ENCODE measurements around the gene OR2T10.

The OR2T10 gene

DNA sequence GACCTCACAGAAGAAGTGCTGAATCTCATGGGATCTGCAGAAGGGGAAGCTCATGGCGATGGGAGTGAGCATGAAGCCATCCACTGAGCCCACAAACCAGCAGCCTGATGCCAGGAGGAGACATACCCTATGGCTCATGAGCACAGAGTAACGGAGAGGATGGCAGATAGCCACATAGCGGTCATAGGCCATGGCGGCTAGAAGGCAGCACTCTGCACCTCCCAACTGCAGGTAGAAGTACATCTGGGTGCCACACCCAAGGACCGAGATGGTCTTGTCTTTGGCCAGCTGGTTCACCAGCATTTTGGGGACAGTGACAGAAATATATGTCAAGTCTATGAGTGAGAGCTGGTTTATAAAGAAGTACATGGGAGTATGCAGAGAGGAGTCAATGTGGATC is 4.3 kb downstream of the OR2T10 start:
- no peak overlapping the region for H2AFZ ChIP-seq
- no peak overlapping the region for H3K9ac ChIP-seq
- H3K4me2 ChIP-seq (ENCODE audit: low read length) = no peak overlapping the region
- no peak overlapping the region for H3K4me3 ChIP-seq (ENCODE audit: low read depth, low read length)
- H3K27me3 ChIP-seq (ENCODE audit: control insufficient read depth, insufficient read depth, low read length) = no peaks in the 10 kb centered on the region
- H3K36me3 ChIP-seq (ENCODE audit: control insufficient read depth, insufficient read depth, low read length) = no peaks in the 10 kb centered on the region
- no peaks in the 10 kb centered on the region for H3K9me3 ChIP-seq (ENCODE audit: control insufficient read depth, low read length)
- no peaks in the 10 kb centered on the region for H3K79me2 ChIP-seq
- TF ChIP-seq, protein P1, sequence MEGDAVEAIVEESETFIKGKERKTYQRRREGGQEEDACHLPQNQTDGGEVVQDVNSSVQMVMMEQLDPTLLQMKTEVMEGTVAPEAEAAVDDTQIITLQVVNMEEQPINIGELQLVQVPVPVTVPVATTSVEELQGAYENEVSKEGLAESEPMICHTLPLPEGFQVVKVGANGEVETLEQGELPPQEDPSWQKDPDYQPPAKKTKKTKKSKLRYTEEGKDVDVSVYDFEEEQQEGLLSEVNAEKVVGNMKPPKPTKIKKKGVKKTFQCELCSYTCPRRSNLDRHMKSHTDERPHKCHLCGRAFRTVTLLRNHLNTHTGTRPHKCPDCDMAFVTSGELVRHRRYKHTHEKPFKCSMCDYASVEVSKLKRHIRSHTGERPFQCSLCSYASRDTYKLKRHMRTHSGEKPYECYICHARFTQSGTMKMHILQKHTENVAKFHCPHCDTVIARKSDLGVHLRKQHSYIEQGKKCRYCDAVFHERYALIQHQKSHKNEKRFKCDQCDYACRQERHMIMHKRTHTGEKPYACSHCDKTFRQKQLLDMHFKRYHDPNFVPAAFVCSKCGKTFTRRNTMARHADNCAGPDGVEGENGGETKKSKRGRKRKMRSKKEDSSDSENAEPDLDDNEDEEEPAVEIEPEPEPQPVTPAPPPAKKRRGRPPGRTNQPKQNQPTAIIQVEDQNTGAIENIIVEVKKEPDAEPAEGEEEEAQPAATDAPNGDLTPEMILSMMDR (IDR thresholded peaks at IDR 0.05) = no peak
- no peaks in the 10 kb centered on the region for H3K4me1 ChIP-seq
- H3K27ac ChIP-seq = no peak overlapping the region

DNA sequence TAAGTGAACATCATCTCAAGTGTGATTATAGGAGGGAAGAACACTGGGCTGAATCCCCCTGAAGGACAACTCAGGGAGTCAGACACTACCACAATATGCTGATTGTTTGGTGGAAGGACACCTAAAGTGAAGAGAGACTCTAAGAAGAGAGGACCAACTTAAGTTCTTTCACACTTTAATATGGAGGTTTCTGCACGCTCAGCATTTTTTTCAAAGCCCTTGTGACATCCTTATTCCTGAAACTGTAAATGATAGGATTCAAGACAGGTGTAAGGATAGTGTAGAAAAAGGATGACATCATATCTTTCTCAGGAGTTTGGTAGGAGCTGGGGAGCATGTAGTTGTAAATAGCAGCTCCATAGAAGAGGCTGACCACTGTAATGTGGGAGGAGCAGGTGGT is 4.8 kb downstream of the OR2T10 start:
- TF ChIP-seq, protein P1 (IDR thresholded peaks at IDR 0.05) = no peak
- no peak overlapping the region for H3K9ac ChIP-seq

DNA sequence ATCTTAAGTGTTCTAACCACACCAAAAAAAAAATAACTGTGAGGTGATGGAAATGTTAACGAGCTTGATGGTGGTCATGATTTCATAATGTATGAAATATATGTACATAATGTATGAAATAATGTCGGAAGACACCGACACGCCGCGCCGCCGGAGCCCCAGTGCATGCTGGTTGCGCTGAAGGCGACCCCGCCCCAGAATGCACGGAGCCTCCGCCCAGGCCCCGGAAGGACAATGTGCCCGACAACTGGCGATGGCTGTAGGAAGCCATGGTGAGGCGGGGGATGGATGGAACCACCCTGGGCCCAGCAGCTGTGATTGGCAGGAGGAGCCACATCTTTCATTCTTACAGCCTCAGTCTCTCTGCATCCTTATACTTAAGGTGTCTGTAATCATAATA is 7.4 kb downstream of the OR2T10 start:
- no peaks in the 10 kb centered on the region for H3K36me3 ChIP-seq (ENCODE audit: control insufficient read depth, insufficient read depth, low read length)
- H3K4me3 ChIP-seq (ENCODE audit: low read depth, low read length) = no peak overlapping the region
- no peaks in the 10 kb centered on the region for H3K9me3 ChIP-seq (ENCODE audit: control insufficient read depth, low read length)
- no peaks in the 10 kb centered on the region for H3K4me1 ChIP-seq
- no peaks in the 10 kb centered on the region for H3K79me2 ChIP-seq
- H3K27me3 ChIP-seq (ENCODE audit: control insufficient read depth, insufficient read depth, low read length) = no peaks in the 10 kb centered on the region
- TF ChIP-seq, protein P1 (IDR thresholded peaks at IDR 0.05) = no peak
- no peak overlapping the region for H3K4me2 ChIP-seq (ENCODE audit: low read length)
- H3K27ac ChIP-seq = no peak overlapping the region
- H2AFZ ChIP-seq = no peak overlapping the region
- no peak overlapping the region for H3K9ac ChIP-seq

More for the DNA sequence above, 4.8 kb downstream of the OR2T10 start:
- Histone ChIP-seq H3K4me1 (no peaks in the 10 kb centered on the region), H3K4me3 (ENCODE audit: low read depth, low read length) (no peak overlapping the region), H3K9me3 (ENCODE audit: control insufficient read depth, low read length) (no peaks in the 10 kb centered on the region), H3K27ac (no peak overlapping the region), H2AFZ (no peak overlapping the region), H3K27me3 (ENCODE audit: control insufficient read depth, insufficient read depth, low read length) (no peaks in the 10 kb centered on the region), H3K79me2 (no peaks in the 10 kb centered on the region), H3K4me2 (ENCODE audit: low read length) (no peak overlapping the region), H3K36me3 (ENCODE audit: control insufficient read depth, insufficient read depth, low read length) (no peaks in the 10 kb centered on the region)

DNA sequence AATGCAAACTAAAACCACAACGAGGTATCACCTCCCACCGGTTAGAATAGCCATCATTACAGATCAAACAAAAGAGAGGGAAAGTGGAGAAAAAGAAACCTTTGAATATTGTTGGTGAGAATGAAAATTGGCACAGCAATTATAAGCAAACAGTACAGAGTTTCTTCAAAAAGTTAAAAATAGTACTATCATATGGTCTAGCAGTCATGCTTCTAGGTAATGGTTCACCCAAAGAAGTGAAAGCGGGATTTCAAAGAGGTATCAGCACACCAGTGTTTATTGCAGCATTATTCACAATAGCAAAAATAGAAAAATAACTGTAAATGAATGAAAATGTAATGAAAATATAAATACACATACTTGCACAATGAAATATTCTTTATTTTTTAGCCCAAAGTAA is 8.2 kb downstream of the OR2T10 start:
- H3K27ac ChIP-seq = no peak overlapping the region
- no peaks in the 10 kb centered on the region for H3K79me2 ChIP-seq
- H3K4me1 ChIP-seq = no peaks in the 10 kb centered on the region

DNA sequence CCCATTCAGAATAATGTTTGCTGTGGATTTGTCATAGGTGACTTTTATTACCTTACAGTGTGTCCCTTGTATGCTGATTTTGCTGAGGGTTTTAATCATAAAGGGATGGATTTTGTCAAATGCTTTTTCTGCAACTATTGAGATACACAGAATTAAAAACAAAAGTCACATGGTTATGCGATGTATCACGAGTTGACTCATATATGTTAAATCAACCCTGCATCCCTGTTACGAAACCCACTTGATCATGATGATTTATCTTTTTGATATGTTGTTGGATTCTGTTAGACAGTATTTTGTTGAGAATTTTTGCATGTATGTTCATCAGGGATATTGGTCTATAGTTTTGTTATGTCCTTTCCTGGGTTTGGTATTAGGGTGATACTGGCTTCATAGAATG is 12.2 kb downstream of the OR2T10 start:
- Histone ChIP-seq H3K4me2 (ENCODE audit: low read length) (no peak overlapping the region), H3K9me3 (ENCODE audit: control insufficient read depth, low read length) (no peaks in the 10 kb centered on the region), H3K27me3 (ENCODE audit: control insufficient read depth, insufficient read depth, low read length) (no peaks in the 10 kb centered on the region), H3K4me1 (no peaks in the 10 kb centered on the region), H3K79me2 (no peaks in the 10 kb centered on the region), H3K27ac (no peak overlapping the region), H3K36me3 (ENCODE audit: control insufficient read depth, insufficient read depth, low read length) (no peaks in the 10 kb centered on the region), H3K4me3 (ENCODE audit: low read depth, low read length) (no peak overlapping the region), H2AFZ (no peak overlapping the region), H3K9ac (no peak overlapping the region)
- TF ChIP-seq, protein P1 (IDR thresholded peaks at IDR 0.05) = no peak

More for the DNA sequence above, 8.2 kb downstream of the OR2T10 start:
- no peak overlapping the region for H3K4me3 ChIP-seq (ENCODE audit: low read depth, low read length)
- no peaks in the 10 kb centered on the region for H3K36me3 ChIP-seq (ENCODE audit: control insufficient read depth, insufficient read depth, low read length)
- no peaks in the 10 kb centered on the region for H3K27me3 ChIP-seq (ENCODE audit: control insufficient read depth, insufficient read depth, low read length)
- H2AFZ ChIP-seq = no peak overlapping the region
- TF ChIP-seq, protein P1 (IDR thresholded peaks at IDR 0.05) = no peak
- no peak overlapping the region for H3K9ac ChIP-seq
- H3K4me2 ChIP-seq (ENCODE audit: low read length) = no peak overlapping the region
- H3K9me3 ChIP-seq (ENCODE audit: control insufficient read depth, low read length) = no peaks in the 10 kb centered on the region

Measured in parathyroid adenoma (tissue), 2 donors.